HG03354 (cell line): ENCODE measurements around the gene INSIG2.
A peak's percentile ranks its signal among the peaks of the same experiment; 100 is the strongest.

Experiments
- ATAC-seq: cut with Tn5 transposase; IDR thresholded peaks from one replicate; pipeline ENCODE4 v1.9.1; 2021; ENCODE audit warnings: mild to moderate bottlenecking; ENCODE audit not compliant: unreplicated experiment, poor library complexity, severe bottlenecking

Gene INSIG2

DNA sequence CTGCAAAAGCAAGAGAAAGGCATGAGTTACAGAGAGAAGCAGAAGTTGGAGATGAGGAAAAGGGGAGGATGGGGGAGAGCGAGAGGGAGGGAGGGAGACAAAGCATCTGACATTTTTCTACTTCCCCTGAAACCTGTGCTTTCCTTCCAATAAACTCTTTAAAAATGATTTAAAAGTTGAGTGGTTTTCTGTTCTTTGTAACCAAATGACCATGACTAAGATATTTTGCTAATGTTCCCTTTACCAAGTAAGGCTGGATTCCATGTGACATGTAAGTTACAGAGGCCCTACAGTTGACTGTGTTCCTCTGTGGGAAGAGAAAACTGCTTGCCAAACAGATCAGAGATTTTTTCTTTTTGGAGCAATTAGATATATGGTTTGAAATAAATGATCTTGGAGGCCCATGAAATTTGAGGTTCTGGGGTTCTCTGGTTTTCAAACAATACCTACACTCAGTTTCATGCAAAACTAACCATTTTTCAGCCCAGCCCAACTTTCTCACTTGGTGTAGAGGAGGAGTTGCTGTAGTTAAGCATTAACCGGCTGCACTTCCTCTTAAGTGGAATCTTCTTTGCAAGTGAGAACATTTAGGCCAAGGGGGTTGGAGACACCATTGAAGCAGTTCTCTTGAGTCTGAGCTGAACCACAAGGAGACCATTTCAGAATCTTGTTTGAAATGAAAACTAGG is 34.5 kb downstream of the INSIG2 start:
- ATAC-seq = peak; percentile 96

DNA sequence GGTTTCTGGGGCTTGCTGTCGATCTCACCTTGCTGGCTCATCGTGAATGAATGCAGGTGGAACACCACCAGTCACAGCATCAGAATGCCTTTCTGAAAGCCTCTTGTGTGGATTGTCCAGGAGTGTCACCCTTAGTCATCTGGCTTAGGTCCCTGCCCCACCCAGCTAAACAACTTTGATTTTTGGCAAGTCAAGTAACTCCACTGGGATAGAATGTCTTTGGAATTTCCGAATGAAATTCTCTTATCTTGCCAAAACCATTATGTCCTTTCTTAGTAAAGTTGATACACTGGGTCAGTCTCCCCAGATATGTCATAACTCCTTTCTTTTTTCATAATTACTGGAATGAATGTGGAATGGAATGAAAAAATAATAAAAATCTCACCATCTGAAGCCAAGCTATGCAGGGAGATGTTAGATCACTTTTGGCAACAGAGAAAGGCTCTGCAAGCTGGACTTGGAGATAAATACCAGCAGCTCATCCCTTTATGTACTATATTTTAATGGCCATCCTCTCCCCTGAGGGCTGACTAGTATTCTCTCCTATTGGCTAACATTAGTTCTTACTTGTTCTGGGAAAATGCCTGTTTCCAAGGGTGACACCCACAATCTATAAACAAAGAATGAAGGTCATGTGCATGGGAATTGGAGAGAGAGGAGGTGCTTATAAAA is 35.4 kb downstream of the INSIG2 start:
- no peak for ATAC-seq

DNA sequence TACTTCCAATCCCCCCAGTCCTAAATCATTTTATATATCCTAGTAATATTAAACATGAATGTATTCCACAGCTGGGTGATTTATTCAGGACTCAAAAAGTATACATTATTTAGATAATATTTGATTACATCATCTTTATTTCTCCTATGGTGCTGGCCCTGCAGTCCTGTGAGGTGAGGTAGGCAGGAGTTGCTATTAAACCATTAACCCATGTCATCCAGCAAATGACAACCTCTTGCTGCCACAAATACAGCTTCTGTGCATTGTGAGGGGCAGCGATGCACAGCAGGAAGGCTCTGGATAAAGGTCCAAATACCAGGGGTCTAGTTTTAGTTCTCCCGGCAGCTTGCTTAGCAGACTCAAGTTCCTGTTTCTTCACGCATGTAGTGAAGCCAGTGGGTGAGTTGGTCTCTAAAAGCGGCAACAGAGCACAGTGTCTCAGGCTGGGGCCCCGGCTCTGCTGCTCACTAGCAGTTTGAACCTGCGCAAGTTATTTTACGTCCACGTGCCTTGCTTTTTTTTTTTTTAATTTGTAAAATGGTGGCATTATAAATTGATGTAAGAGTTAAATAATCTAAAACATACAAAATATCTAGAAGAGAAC is 36.1 kb downstream of the INSIG2 start:
- ATAC-seq = peak; percentile 40

DNA sequence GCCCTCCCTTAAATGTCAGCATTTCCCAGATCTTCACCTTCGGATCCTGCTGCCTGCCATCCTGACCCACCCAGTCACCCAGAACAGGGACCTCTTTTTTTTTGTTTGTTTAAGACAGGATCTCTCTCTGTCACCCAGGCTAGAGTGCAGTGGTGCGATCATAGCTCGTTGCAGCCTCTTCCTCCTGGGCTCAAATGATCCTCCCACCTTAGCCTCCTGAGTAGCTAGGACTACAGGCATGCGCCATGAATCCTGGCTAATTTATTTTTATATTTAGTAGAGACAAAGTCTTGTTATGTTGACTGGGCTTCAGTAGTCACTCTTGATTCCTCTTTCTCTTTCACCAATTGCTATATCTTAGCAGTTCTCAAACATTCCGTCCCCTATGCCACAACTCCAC is 39.0 kb downstream of the INSIG2 start:
- no peak for ATAC-seq

DNA sequence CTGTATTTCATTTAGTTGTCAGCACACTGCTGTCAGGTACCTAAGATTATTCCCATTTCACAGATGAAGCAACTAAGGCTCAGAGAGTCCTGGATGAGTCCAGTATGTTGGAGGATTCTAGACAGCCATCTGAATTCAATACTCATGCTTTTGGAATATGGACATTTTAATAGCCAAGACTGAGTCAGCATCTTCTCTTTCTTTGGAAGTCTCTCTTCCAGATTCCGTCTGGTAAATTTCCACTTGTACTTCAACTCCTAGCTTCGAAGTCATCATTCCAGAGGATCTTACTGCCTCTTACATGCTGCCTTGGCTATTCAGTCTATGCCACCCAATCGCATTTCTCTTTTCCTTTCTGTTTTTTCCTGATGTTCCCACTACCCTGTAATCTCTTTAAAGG is 40.6 kb downstream of the INSIG2 start:
- ATAC-seq = no peak

DNA sequence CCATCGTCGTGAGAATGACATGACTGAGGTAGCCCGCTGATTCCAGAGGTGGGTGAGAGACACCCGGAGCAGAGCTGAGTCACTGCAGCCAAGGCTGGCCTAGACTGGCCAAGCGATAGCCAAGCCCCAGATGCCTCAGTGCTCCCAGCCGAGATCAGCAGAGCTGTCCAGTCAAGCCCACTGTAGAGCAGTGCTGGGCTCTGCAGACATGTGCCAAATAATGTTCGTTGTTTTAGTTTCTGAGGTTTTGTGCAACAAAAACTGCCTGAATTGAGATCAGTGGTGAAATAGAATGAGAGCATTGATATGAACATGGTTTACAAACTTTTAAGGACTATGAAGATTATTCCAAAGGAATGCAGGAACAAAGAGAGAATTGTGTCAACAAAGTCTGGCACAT is 42.1 kb downstream of the INSIG2 start:
- ATAC-seq = no peak

DNA sequence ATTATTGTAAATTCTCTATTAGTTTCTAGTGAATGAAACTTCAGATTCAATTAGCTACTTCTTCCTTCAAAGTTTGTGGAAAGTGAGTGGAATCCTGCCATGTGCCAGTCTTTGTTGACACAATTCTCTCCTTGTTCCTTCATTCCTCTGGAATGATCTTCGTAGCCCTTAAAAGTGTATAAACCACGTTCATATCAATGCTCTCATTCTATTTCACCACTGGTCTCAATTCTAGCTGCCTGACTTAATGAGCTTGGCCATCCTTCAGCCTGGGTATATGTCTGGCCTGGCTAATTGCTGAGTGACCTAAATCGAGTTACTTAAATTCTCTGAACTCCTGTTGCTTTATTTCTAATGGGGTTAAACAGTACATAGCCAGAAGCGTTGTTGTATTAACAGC is 43.5 kb downstream of the INSIG2 start:
- no peak for ATAC-seq

DNA sequence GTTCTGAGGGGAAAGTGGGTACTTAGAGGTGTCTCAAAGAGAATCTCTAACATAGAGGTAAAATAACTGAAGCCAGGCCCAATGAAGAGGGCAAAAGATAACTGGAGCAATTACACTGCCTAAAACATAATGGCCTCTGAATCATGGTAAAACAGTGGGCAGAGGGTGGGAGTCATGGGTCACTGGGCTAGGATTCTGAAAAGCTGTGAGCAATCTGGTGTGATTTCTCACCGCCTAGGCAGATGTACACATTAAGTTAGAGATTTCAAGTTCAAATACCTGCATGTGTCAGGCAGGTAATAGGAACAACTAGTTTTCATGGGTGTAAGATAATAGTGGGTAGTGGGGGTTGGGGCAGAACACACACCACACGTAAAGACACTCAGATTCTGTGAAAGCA is 45.6 kb downstream of the INSIG2 start:
- ATAC-seq = no peak

DNA sequence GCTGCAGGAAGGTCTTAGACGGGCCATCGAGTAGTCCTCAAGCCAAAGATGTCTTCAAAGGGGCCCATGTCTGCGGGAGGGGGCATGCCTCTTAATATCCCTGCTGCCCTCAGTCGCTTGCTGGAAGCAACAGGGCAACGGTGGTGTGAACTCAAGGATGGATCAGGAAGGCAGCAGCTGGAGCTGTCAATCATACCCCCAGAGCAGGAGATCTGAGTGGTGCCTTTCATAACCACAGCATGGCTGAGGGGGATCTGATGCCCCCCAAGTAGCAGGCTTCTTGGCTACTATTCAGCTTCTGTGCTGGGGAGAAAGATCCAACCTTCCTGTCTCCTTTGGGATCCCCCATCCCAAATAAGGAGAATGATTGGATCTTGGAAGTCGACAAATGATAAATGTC is 46.4 kb downstream of the INSIG2 start:
- ATAC-seq = no peak

DNA sequence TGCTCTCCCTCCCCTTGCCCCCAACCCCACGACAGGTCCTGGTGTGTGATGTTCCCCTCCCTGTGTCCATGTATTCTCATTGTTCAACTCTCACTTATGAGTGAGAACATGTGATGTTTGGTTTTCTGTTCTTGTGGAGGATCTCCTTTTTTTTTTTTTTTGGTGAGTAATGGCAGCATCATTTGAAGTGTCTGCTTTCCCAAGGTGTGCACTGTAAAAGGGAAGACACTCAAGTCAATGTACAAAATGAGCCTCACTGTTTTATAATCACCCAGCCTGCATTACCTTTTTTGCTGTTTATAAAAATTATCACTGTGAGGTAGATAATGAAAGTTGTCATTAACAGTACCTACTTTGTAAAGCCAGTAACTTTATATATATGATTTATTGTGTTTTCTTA is 56.9 kb downstream of the INSIG2 start:
- ATAC-seq = no peak

DNA sequence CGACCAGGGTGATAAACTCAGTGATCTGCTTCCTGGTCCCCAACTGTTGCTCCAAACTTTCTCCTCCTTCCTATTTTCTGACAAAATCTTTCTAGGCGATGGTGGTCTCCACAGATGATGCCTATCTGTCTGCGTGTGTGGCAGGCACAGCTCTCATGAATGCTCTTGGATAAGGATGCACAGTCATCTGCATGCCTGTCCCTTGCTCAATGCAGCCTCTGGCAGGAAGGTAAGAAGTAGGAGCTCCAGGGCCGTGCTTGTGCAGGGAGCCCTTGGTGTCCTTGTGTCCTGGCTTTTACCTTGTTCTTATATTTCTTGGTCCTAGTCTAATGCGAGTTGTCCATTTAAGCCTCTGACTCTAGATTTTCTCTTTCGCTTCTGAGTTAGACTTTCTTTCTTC is 57.5 kb downstream of the INSIG2 start:
- ATAC-seq = no peak

DNA sequence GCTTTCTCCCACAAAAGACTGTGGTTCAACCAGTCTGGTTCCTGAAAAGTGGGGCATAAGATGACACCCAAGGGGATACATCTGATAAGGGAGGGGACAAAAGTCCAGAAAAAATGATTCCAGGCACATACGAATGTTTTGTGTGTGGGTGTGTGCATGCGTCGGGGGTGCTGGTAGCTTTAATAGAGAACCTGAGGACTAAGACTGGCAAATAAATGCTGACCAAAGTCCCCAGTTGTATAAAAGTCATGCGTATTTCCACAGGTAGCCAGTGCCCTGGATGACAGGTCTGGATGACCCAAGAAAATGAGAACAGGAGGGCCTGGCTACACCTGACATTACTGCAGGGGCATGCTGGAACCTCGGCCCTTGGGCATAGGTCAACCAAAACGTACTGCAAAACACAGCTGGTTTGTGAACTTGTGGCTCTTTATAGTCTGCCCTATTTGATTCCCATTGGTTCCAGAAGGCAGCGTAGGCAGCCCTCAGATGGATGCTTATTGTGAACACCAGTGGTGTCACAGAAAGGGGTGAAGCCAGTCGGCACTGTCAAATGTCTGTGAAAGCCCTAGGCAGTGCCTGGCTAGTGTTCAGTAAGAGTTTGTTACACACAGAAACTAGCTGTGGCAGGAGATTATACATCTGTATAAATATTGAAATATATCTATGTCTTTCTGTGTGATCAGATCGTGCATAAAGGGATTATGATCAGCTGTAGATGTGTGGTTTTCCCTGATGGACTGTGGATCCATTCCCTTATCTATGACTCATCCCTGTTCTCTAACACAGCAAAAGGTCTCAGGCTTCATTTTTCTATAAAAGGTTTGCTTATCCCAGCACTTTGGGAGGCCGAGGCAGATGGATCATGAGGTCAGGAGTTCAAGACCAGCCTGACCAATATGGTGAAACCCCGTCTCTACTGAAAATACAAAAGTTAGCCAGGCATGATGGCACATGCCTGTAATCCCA is 58.3 kb downstream of the INSIG2 start:
- ATAC-seq = no peak

DNA sequence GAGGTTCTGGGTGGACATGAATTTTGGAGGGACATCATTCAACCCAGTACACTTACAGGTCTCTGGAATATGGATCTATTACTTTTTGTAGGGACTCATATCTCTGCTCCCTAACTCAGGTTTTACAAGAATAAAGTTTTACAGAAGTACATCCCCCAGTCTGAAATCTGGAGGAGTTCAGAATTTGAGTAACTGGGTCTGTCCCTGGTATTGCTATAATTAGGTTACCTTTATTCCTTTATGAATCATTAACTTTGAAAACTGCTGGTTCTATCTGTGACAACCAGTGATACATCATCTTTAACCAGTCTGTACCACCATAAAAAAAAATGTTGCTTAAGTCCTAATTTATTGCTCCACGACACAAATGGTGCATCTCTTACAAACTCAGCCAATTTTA is 59.9 kb downstream of the INSIG2 start:
- ATAC-seq = peak; percentile 51

DNA sequence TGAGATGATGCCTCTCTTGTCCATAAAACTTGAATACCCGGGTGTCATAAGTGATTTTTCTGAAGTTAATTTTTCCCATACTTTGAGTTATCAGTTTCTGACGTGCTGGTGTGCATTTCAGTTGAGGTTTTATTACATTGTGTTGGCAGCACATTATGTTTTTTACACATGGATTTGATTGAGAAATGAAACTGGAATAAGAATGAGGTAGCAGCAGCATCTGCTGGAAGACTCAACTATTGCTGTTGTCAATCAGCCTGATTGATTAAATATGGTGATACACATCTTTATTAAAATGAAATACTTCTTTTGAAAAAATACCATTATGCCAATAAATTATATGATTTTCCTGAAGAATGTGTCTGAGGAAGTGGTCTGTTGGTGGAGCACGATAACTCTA is 60.5 kb downstream of the INSIG2 start:
- no peak for ATAC-seq

DNA sequence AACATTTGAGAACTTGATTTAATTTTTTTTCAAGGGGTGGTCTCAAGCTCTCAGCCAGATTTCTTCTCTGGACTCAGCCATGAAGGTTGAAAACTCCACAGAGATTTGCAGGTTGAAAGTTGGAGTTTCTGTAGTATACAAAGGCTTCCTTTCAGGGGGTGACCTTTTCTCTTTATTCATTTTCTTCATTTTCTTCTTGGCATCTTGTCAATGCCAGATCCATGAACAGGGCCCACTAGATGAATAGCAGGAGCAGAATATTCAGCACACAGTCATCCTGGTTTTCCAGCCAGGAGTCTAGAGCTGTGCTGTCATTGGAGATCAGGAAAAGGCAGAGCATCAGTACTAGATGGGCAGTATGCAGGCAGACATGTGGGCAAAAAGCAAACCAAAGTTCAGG is 62.0 kb downstream of the INSIG2 start:
- ATAC-seq = no peak

DNA sequence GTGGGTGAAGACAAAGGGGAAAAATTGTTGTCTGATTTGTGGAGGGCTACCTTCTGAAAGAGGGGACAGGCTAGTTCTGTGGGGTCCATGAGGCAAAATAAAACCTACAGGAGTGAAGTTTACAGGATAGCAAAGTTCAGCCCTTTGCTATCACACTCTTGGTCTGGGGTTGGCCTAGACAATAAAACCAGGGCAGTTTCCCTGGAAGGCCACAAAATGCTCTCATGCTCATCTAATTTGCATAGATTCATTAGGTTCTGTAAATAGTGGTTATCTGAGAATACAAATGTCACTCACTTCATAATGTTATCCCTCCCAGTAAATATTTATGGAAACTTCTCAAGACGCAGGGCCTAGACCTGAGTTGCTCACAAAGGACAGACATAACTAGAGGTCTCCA is 63.6 kb downstream of the INSIG2 start:
- ATAC-seq = no peak

DNA sequence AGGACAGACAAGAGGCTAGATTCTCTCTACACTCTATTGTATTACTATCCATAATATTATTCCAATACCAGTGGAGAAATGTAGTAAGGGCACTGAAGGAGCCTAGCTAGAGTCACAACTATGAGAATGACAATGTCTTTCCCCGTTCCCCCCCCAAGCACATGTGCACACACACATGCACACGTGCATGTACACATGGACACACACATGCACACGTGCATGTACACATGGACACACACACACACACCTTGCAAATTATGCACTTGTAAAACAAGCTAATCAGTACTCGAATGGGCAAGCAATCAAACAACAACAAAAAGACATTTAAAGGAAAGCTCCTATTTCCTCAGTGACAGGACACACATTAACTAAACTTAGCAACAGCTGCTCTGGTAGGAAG is 65.2 kb downstream of the INSIG2 start:
- no peak for ATAC-seq

DNA sequence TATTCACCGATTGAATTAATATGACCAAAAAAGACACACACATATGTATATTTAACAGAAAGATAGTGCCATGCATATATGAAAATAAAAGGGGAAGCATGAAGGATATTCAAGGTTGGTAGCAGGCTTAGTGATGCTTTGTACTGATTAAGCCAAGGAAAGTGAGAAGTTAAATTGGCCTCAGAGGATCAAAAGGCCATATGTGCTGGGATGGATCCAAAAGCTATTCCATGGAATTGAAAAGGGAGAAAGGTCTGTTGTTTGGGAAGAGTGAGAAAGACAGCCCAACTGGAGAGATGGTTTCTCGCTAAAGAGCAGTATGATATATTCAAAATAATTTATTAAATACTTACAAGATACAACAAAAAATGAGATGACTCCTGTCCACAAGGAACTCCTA is 65.9 kb downstream of the INSIG2 start:
- no peak for ATAC-seq
